SHP77 treated with DMSO at 0.1 percent for 48 hours (cell line): ENCODE measurements around the gene SSR1.
"Not testable (repeated sequence)": the region's sequence is repeated elsewhere in the genome, so short reads cannot be mapped to it uniquely, and the experiment has no call there.

Experiments used
- DNase-seq: peaks from one replicate; lab custom pipeline; 2025; lab: John Stamatoyannopoulos, UW

The SSR1 gene

DNA sequence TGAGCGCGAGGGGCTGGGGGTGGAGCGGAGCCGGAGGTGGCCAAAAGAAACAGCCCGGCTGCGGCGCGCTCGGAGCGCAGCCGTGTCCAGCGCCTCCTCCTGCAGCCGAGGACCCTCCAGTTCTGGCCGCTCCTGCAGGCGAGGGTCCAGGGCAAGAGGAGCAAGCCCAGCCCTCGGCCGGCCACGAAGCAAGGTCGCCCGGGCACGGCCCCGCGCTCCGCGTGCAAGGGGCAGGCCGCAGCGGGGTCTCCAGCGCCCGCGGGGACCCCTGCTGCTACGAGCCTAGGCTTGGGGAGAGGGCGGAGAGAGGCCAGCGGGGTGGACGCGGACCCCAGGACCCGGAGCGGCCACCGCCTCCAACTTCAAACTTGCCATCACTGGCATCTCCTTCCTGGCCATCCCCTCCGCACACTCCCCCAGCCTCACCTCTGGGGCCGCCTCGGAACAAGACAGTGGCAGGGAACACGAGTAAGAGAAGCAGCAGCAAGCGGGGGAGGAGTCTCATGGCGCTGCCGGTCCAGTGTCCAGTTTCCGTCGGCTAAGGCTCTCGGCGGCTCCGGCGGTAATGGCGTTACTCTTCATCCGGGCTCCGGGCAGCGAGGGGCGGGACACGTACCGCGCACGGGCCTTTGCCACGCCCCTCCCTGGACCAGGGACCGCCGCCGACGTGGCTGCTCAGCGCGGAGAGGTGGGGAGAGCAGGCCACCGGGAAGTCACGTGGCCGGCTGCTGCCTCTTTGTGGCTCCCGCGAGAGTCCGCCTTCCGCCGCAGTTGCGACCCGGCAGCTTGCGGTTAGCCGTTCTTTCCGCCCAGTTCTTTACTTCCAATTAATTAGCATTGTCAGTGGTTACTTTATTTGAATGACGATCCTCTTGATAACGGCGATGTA, at the start of gene SSR1:
Gene SSR1, minus strand, starts transcription at position 584 of the 889 bp plus-strand sequence. Its CDS starts 79 bp downstream, at position 505.
- DNase-seq, result peak; percentile 84

DNA sequence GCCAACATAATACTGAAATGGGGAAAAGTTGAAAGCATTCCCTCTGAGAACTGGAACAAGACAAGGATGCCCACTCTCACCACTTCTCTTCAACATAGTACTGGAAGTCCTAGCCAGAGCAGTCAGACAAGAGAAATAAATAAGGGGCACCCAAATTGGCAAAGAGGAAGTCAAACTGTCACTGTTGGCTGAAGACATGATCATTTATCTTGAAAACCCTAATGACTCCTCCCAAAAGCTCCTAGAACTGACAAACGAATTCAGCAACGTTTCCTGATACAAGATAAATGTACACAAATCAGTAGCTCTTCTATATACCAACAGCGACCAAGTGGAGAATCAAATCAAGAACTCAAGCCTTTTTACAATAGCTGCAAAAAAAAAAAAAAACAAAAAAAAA, 38.9 kb upstream of the SSR1 start:
- DNase-seq, result not testable (repeated sequence)

DNA sequence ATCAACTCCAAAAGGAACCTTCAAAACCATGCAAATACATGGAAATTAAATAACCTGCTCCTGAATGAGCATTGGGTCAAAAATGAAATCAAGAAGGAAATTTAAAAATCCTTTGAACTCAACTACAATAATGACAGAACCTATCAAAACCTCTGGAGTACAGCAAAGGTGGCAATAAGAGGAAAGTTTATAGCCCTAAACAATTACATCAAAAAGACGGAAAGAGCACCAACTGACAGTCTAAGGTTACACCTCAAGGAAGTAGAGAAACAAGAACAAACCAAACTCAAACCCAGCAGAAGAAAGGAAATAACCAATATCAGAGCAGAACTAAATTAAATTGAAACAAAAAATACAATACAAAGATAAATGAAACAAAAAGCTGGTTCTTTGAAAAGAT, 37.6 kb upstream of the SSR1 start:
- not testable (repeated sequence) for DNase-seq

DNA sequence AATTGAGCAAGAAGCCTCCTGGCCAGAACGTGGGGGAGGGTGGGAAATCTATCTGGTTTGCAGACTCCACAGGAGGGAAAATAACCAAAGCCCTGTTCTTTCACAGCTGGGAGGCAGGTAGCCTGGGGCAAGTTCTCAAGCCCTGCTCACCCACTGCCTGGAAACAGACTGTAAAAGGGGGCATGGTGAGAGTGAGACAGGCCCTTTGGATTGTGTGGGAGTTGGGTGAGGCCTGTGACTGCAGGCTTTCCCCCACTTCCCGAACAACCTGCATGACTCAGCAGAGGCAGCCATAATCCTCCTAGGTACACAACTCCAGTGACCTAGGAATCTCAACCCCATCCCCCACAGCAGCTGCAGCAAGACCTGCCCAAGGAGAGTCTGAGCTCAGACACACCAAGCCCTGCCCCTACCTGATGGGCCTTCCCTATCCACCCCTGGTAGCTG, 34.6 kb upstream of the SSR1 start:
- not testable (repeated sequence) for DNase-seq

DNA sequence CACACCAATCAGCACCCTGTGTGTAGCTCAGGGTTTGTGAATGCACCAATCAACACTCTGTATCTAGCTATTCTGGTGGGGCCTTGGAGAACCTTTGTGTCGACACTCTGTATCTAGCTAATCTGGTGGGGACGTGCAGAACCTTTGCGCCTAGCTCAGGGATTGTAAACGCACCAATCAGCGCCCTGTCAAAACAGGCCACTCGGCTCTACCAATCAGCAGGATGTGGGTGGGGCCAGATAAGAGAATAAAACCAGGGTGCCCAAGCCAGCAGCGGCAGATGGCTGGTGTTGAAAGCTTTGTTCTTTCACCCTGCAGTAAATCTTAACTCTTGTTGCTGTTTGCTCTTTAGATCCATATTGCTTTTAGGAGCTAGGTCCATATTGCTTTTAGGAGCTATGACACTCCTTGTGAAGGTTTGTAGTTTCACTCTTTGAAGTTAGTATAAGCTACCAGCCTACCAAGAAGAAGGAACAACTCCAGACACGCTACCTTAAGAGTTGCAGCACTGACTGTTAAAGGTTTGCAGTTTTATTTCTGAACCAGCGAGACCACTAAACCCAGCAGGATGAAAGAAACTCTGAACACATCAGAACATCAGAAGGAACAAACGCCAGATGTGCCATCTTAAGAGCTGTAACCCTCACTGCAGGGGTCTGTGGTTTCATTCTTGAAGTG, 31.9 kb upstream of the SSR1 start:
- DNase-seq, result not testable (repeated sequence)

DNA sequence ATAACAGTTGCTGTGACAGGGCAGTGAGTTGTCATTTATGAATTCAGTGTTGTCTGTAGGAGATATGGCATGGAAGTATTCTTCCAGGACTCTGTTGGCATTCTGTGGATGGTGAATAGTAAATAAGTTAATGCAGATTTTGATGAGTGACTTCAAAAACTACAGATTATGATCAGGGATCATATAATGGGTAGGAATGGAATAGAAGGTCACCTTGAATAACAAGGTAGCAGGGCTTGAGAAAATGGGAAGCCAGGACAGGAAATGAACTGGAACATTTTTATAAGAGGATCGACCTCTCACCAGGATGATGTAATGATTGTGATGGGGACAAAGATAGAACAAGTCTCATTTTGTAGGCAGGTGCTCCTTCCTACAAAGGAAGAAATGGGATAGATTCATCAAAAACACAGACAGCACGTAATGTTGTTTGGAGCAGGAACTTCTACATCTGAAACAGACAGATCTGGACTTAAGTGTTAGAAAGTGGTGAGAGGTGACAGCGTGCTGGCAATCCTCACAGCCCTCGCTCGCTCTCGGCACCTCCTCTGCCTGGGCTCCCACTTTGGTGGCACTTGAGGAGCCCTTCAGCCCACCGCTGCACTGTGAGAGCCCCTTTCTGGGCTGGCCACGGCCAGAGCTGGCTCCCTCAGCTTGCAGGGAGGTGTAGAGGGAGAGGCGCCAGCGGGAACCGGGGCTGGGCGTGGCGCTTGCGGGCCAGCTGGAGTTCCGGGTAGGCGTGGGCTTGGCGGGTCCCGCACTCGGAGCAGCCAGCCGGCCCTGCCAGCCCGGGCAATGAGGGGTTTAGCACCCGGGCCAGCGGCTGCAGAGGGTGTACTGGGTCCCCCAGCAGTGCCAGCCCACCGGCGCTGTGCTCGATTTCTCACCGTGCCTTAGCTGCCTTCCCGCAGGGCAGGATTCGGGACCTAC, 30.8 kb upstream of the SSR1 start:
- peak; percentile 57 for DNase-seq

DNA sequence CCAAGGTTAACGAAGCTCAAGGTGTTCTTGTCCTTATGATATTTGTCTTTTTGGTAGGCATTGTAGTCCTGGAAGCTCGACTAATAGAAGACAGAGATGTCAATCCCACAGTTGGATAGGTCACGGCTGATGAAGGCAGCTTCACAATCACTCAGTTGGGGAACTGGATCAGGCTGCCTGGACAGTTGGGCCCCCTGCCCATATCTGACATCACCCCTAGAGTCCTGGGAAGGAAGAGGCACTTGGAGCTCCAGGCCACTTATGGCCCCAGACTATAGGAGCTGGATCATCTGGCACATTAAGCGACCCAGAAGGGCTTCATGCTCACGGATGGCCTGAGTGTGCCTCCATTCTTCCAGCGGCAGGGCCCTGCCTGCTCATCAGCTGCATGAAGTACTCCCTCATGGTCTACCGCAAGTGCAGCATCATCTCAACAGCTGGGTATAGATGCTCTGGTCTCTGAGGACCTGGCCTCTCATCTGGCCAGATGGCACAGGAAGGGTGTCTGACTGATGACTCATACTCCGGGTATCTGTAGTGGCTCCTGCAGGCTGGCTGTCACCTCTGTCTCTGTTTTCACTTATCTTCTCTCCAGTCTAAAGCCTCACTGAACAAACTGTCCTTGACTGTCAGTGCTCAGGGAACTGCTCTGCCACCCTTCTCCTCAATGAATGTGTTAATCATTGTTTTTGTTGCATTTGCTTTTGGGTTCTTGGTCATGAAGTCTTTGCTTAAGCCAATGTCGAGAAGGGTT, 29.2 kb upstream of the SSR1 start:
- peak; percentile 79 for DNase-seq

DNA sequence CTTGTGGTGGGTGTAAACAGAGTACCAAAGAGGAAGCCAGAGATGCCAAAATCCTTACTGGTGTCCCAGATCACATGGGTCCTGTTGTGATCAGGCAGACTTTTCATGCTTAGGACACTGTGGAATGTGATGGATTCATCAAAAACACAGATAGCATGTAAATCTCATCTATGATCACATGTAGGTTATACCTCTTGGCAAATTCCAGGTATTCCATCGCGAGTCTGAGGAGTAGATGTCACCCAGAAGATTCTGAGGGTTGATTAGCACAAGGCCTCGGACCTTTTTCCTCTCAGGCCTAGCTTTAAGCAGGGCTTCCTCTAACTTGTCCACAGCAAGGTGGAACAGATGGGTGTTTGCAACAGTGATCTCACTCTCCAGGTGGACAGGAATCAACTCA, 28.3 kb upstream of the SSR1 start:
- no peak for DNase-seq

DNA sequence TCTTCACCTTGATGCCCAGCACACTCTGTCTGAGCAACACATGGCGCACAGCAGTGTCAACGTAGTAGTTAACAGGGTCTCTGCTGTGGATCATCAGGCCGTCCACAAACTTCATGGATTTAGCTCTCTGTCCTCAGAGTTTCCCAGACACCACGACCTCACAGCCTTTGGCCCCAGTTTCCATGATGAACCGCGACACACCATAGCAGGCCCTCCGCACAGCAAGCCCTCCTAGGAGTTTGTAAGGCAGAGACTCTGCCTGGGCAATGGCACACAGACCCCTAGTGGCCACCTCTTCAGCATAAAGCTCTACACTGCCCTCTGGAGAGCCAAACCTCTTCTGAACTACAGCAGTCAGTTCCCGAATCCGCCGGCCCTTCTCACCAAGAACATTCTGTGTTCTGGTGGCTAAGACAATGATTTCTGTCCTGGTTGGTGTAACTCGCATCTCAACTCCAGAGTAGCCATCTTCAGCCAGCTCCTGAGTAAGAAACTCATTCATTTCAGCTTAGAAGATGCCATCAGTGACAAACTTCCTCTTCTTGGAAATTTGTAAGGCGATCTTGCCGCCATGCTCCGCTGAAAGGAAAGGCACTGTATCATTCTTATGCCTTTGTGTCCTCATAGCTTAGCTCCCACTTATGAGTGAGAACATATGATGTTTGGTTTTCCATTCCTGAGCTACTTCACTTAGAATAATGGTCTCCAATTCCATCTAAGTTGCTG, 26.2 kb upstream of the SSR1 start:
- not testable (repeated sequence) for DNase-seq

DNA sequence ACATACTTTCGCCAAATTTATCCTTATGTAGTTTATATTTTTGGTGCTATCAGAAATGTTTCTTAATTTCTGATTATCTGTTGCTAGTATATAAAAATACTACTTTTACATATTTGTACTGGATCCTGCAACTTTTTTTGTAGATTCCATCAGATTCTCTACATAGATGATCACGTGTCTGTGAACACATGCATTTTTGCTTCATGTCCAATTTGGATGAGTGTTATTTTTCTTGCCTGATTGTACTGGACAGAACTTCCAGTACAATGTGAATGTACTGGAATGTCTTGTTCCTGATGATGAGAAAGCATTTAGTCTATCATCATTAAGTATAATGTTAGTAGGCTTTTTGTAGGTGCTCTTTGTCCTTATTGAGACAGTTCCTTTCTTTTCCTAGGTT, 25.0 kb upstream of the SSR1 start:
- DNase-seq, result no peak

DNA sequence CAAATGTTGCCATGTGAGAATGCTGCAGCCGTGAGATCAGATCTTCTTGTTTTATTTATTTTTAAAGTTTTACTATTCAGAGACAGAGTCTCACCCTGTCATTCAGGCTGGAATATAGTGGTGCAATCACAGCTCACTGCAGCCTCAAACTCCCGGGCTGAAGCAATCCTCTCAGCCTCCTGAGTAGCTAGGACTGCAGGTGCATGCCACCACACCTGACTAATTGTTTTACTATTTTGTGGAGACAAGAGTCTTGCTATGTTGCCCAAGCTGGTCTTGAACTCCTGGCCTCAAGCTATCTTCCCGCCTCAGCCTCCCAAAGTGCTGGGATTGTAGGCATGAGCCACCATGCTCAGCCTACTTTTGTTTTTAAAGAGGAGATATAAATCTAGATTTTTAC, 22.5 kb upstream of the SSR1 start:
- no peak for DNase-seq

DNA sequence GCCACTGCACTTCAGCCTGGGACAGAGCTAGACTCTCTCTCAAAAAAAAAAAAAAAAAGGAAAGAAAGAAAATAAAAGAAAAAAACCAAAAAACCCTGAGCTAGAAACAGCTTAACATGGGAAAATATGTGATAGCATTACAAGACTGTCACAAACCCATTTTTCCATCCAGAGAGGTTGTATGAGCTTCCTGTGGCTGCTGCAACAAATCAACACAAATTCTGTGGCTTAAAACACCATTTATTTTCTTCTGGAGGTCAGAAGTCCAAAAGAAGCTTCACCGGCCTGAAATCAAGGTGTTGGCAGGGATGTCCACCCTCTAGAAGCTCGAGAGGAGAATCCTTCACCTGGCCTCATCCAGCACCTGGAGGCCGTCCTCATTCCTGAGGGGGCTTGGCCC, 21.7 kb upstream of the SSR1 start:
- DNase-seq, result no peak

DNA sequence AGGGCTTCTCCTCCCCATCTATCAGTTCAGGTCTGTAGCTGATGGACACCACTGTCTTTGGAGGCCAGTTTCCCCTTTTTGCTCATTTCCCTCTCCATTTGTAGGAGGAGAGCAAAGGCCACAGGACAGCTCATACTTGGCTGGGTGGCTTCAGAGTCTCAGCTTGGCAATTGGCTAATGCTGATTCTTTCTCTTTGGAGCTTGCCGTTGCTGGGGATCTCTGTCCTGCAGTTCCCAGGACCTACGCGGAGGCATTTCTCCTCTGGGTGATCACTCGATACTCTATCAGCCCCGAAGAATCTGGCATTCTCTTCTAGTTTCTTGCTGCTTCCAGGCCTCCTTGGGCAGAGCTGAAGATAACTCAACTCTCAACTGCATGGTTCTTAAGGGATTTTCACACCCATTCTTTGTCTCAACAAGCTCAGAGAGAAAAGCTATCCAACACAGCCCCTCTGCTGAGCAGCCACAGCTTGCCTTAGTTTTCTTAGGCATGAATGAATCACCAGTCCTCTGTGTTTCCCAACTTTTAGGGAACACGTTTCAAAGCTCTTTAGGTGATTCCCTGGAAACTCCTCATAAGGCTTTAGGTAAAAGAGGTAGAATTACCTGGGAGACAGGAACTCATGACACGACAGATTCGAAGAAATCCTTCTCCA, 19.2 kb upstream of the SSR1 start:
- DNase-seq, result no peak

DNA sequence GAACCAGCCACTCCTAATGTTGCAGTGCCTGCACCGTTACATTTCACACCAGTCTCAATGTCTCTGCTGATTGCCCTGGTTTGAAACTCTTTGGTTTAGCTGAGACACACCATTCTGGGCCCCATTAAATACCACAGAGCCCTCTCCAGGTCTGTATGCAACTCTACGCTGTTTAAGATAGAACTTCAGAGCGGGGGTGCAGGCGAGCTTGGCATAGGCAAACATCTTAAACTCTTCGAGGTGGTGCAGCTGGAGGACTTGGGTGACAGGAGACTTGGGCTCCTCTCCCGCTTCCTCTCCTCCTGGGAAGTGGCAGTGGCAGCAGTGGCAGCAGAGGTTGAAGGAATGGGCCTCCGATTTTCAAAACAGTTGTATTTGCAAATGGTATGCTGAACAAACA, 18.5 kb upstream of the SSR1 start:
- no peak for DNase-seq

DNA sequence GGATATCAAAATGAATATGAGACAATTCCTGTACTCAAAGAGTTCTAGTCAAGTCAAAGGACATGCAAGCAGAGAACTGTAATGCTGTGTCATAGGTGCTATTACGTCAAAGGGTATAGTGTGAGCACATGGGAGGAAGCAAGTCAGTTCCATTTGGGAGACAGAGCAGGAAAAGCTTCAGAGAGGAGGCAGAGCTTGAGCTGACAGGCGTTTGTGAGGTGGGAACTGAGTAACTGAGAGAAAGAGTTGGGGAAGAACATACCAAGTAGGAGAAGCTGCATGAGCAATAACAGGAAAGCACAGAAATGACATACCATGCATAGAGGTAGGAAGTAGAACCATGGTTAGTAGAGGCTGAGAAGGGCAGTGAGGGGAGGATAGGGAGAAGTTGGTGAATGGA, 15.2 kb upstream of the SSR1 start:
- DNase-seq, result no peak

DNA sequence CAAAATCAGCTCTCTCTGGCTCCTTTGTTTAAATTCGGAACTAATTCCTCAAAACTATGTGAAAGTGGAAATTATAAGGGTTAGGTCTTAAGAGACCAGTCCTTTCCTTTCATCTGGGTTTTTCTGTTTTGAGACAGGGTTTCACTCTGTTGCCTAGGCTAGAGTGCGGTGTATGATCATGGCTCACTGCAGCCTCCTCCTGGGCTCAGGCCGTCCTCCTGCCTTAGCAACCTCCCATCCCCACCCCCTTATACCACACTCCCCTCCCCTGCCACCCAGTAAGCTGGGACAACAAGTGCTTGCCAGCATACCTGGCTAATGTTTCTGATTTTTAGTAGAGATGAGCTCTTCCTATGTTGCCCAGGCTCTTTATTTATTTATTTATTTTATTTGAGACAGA, 12.8 kb upstream of the SSR1 start:
- DNase-seq, result no peak

DNA sequence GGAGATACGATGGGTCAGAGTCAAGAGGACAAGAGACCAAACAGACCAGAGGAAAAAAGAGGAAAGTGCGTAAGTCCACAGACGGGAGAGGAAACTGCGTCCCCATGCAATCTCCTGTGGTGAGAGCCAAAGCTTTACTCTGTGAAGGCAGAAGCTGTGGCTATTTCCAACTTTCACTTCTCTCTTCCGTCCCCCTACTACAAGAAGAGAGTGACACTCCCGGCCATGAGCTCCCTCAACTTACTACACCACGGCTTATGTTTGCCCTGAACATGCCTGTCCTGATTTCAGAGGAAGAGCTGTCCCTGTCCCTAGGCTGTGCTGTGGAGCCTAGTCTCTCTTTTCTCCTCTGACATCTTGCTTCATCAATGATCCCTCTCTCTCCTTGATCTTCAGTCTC, 11.5 kb upstream of the SSR1 start:
- no peak for DNase-seq

DNA sequence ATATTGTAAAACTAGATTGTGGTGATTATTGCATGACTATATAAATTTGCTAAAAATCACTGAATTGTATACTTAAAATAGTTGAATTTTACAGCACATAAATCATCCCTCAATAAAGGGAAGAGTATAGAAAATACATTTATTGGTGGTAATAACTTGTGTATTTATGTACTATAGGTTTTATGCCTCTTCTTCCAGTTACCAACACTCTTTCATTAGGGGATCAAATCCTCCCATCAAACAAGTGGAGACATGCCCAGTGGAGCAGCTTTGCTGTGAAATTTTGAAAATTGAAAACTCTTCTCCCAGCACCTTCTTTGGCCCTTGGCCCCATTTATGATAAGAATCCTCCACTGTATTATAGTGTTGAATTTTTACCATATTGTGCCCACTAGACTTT, 10.1 kb upstream of the SSR1 start:
- DNase-seq, result no peak

DNA sequence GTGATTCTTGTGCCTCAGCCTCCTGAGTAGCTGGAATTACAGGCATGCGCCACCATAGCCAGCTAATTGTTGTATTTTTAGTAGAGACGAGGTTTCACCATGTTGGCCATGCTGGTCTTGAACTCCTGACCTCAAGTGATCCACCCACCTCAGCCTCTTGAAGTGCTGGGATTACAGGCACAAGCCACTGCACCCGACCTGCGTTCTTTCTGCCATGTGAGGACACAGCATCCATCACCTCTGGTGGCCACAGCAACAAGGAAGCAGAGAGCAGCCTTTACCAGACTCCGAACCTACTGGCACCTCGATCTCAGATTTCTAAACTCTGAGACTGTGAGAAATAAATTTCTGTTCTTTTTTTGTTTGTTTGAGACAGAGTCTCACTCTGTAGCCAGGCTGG, 8.9 kb upstream of the SSR1 start:
- DNase-seq, result not testable (repeated sequence)

DNA sequence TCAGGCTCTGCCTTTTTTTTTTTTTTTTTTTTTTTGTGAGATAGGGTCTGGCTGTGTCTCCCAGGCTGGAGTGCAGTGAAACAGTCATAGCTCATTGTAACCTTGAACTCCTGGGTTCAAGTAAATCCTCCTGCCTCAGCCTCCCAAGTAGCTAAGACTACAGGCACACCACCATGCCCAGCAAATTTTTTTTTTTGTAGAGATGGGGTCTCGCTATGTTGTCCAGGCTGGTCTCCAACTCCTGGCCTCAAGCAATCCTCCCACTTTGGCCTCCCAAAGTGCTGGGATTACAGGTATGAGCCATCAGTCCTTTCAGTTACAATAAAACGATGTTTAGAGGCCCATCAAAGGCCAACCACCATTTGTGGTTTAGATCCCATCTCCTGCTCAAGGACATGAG, 6.4 kb upstream of the SSR1 start:
- DNase-seq, result not testable (repeated sequence)
